Endothelial cell of umbilical vein (primary cell): ENCODE measurements around the gene CDC5L.

ENCODE experiments used
- CTCF ChIP-seq, 2 donors: IDR thresholded peaks; 1 replicate in 1 of 2; 2 replicates in 1 of 2; pipeline ENCODE4 v1.5.1; 2011; ENCODE audit warnings: low read length in 2 of 2, mild to moderate bottlenecking in 2 of 2, moderate library complexity in 2 of 2, control low read depth in 1 of 2, inconsistent platforms in 1 of 2, low read depth in 1 of 2; ENCODE audit not compliant: insufficient read depth in 1 of 2; ENCODE audit errors: extremely low read depth in 1 of 2
- EZH2 ChIP-seq: IDR thresholded peaks from 2 replicates; pipeline ENCODE4 v1.6.1; 2012; ENCODE audit warnings: borderline replicate concordance, low read depth, mild to moderate bottlenecking, moderate library complexity, low read length, inconsistent platforms; ENCODE audit not compliant: severe bottlenecking
- FOS ChIP-seq: IDR thresholded peaks from 2 replicates; pipeline ENCODE4 v1.6.1; 2011; ENCODE audit warnings: mild to moderate bottlenecking, low read length, moderate library complexity, borderline replicate concordance; ENCODE audit not compliant: insufficient read depth
- GATA2 ChIP-seq: IDR thresholded peaks from 2 replicates; pipeline ENCODE4 v1.7.0; 2011; ENCODE audit warnings: low read depth, mild to moderate bottlenecking, moderate library complexity, mixed read lengths, low read length; ENCODE audit not compliant: insufficient read length, insufficient read depth
- JUN ChIP-seq: IDR thresholded peaks from 2 replicates; pipeline ENCODE4 v1.6.1; 2011; ENCODE audit warnings: borderline replicate concordance, low read depth; ENCODE audit not compliant: insufficient read length, insufficient read depth
- MAX ChIP-seq: IDR thresholded peaks from 2 replicates; pipeline ENCODE4 v1.6.1; 2011; ENCODE audit not compliant: insufficient read depth, insufficient read length
- MYC ChIP-seq: IDR thresholded peaks from one replicate; pipeline ENCODE4 v1.6.1; 2011; ENCODE audit warnings: mild to moderate bottlenecking, low read depth, low read length
- POLR2A ChIP-seq: IDR thresholded peaks from 2 replicates; pipeline ENCODE4 v1.6.1; 2012; ENCODE audit warnings: low read depth, mild to moderate bottlenecking, control low read depth, low read length
- POLR2AphosphoS5 ChIP-seq: IDR thresholded peaks from 2 replicates; pipeline ENCODE4 v1.6.1; 2012; ENCODE audit warnings: low read depth, mild to moderate bottlenecking, control low read depth, low read length, moderate library complexity; ENCODE audit not compliant: insufficient read depth

GRCh38 chr6:44373051-44373450 lies 14.5 kb upstream of the CDC5L start:
- no peak for TF ChIP-seq FOS
- no peak for TF ChIP-seq POLR2A
- TF ChIP-seq CTCF (IDR thresholded peaks at IDR 0.05; ENCODE audit: extremely low read depth in 1 of 2, insufficient read depth in 1 of 2, low read depth in 1 of 2, low read length in 2 of 2) = no peak
- no peak for TF ChIP-seq EZH2
- TF ChIP-seq MAX = no peak
- no peak for TF ChIP-seq GATA2
- TF ChIP-seq JUN = no peak
- TF ChIP-seq POLR2AphosphoS5 = no peak
- TF ChIP-seq MYC = no peak
